ENCODE results near the gene SHC1. TPM values are rescaled to one million over a fixed set of nuclear protein-coding genes. Genes with fewer than 3 reads are reported as not detected.

SHC1 gene
- total RNA-seq, 1 donor from 2014 or later: 43.3 TPM

- peak overlapping the region; percentile 98 for H3K27ac Mint-ChIP-seq
- no peaks in the 10 kb centered on the region for H3K9me3 Mint-ChIP-seq (ENCODE audit: low read depth)
- H3K4me3 Mint-ChIP-seq (ENCODE audit: low read depth): peak overlapping the region; percentile 89
- H3K27me3 Mint-ChIP-seq: no peaks in the 10 kb centered on the region
- no peak for TF ChIP-seq CTCF (IDR thresholded peaks at IDR 0.05; ENCODE audit: unreplicated experiment)
- no peak for DNase-seq (ENCODE audit: low spot score, unreplicated experiment)
- H3K4me1 Mint-ChIP-seq (ENCODE audit: low read depth): peaks cover 14% of the 10 kb centered on the region
- H3K36me3 Mint-ChIP-seq (ENCODE audit: insufficient read depth): no peaks in the 10 kb centered on the region
Observed at GRCh38 chr1:154999571-155000410, 29.2 kb upstream of the SHC1 start.

- Mint-ChIP-seq H3K4me1 (ENCODE audit: low read depth) (peaks cover 7% of the 10 kb centered on the region), H3K27ac (peak overlapping the region; percentile 76), H3K9me3 (ENCODE audit: low read depth) (no peaks in the 10 kb centered on the region), H3K27me3 (no peaks in the 10 kb centered on the region), H3K36me3 (ENCODE audit: insufficient read depth) (no peaks in the 10 kb centered on the region), H3K4me3 (ENCODE audit: low read depth) (peak overlapping the region; percentile 63)
- peak; percentile 47 for DNase-seq (ENCODE audit: low spot score, unreplicated experiment)
- peak; percentile 78 for TF ChIP-seq CTCF (IDR thresholded peaks at IDR 0.05; ENCODE audit: unreplicated experiment)
Observed at GRCh38 chr1:154998818-154999570, 28.4 kb upstream of the SHC1 start.

- peaks cover 7% of the 10 kb centered on the region for H3K4me1 Mint-ChIP-seq (ENCODE audit: low read depth)
- H3K9me3 Mint-ChIP-seq (ENCODE audit: low read depth): no peaks in the 10 kb centered on the region
- no peak overlapping the region for H3K4me3 Mint-ChIP-seq (ENCODE audit: low read depth)
- no peak for DNase-seq (ENCODE audit: low spot score, unreplicated experiment)
- no peak overlapping the region for H3K27ac Mint-ChIP-seq
- no peak for TF ChIP-seq CTCF (IDR thresholded peaks at IDR 0.05; ENCODE audit: unreplicated experiment)
- no peaks in the 10 kb centered on the region for H3K27me3 Mint-ChIP-seq
- H3K36me3 Mint-ChIP-seq (ENCODE audit: insufficient read depth): no peaks in the 10 kb centered on the region
Observed at GRCh38 chr1:154998201-154998780, 27.7 kb upstream of the SHC1 start.

GRCh38 chr1:154996966-154997701, 26.6 kb upstream of the SHC1 start:
- no peak overlapping the region for H3K27ac Mint-ChIP-seq
- H3K36me3 Mint-ChIP-seq (ENCODE audit: insufficient read depth): no peaks in the 10 kb centered on the region

More at GRCh38 chr1:154996966-154997701, 26.6 kb upstream of the SHC1 start:
- no peak for DNase-seq (ENCODE audit: low spot score, unreplicated experiment)
- no peak for TF ChIP-seq CTCF (IDR thresholded peaks at IDR 0.05; ENCODE audit: unreplicated experiment)
- Mint-ChIP-seq H3K4me3 (ENCODE audit: low read depth) (no peak overlapping the region), H3K9me3 (ENCODE audit: low read depth) (no peaks in the 10 kb centered on the region), H3K4me1 (ENCODE audit: low read depth) (peaks cover 7% of the 10 kb centered on the region), H3K27me3 (no peaks in the 10 kb centered on the region)
